Measurements from ENCODE around the gene STKLD1.
"Not testable (repeated sequence)": the region's sequence is repeated elsewhere in the genome, so short reads cannot be mapped to it uniquely, and the experiment has no call there.

Gene STKLD1

DNA sequence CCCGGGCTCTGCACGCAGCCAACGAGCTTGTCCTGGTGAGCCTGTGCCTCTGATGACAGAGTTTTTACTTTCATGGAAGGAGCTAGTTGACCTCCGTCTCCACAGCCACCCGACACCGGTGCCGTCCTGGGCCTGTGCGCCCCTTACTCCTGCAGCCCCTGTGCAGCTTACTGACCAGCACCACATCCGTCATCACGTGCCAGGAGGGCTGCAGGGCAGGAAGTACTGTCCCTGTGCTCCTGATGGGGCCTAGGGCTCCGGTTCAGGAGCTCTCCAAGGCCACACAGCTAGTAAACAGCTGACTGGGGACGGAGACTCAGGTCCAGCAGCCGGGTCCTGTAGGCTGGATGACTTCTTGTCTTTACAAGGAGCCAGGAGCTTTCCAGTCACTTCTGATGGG, 10.2 kb downstream of the STKLD1 start:
- no peak for DNase-seq (ENCODE audit: low read depth in 3 of 3)

DNA sequence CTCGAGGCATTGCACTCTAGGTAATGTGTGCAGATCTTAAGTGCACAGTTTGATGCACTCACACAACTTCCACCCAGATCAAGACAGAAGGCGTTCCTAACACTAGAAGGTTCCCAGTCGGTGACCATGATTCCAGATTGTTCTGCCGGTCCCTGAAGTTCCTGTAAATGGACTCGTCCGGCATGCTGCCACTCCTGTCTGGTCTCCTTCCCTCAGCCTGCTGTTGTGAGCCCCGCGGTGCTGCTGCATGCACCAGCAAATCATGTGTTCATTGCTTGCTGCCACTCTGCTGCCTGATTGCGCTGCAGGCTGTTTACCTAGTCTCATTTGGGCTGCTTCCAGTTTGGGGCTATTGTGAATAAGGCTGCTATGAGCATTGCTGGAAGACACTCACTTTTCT, 11.5 kb downstream of the STKLD1 start:
- DNase-seq (ENCODE audit: low read depth in 3 of 3) = no peak

DNA sequence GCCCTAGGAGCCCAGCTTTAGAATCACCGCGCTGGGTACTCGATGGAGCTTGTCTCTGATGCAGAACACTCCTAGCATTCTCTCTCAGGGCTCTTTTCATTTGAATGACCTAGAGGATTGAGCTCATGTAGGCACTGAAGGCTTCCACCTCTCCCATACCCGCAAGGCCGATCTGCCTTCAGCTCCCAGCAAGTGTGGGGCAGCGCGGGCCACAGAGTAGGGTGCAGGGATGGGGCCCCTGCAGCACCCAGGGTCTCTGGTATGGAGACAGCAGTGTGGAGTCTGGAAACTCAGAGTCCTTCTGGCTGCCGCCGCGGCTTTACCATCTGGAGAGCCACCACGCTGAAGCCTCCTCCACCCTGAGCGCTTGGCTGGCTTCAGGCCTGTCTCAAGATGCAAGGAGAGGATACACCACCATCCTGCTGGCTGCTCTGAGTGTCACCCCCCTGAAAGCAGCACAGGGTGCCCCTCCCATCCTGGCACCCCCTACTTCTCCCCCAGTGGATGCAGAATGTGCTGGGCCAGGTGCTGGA, 12.9 kb downstream of the STKLD1 start:
- no peak for DNase-seq (ENCODE audit: low read depth in 3 of 3)

DNA sequence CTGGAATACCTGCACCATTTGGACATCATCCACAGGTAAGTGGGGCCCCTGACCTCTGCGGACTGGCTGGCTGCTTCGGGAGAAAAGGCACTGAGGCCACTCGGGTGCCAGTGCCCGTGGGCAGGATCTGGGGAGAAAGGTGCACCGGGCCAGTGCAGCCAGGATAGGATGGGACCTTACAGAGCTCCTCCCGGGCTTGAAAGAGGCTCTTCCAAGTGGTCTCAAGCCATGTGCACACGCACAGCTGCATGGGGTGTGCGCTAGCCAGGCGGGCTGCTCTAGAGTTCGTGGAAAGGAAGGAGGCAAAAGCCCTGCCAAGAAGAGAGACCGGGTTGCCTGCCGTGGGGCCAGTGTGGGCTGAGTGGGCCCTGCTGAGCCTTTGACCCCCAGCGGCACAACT, 13.4 kb downstream of the STKLD1 start:
- DNase-seq (ENCODE audit: low read depth in 3 of 3) = no peak

DNA sequence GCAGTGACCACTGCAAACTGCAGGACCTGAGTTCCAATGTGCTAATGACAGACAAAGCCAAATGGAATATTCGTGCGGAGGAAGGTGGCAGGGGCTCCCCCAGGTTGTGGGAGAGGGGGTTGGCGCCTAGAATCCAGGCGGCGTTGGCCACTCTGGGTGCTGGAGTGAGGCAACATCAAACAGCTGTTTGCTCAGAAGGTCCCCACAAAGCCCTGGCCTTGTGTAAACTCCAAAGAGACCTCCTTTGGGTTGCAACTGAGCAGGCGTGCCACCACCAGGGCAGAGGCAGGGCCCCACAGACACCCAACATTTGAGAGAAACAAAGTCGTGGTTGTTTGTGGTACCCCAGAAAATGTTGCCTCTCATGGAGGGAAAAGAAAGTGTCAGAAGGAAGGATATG, 14.5 kb downstream of the STKLD1 start:
- no peak for DNase-seq (ENCODE audit: low read depth in 3 of 3)

DNA sequence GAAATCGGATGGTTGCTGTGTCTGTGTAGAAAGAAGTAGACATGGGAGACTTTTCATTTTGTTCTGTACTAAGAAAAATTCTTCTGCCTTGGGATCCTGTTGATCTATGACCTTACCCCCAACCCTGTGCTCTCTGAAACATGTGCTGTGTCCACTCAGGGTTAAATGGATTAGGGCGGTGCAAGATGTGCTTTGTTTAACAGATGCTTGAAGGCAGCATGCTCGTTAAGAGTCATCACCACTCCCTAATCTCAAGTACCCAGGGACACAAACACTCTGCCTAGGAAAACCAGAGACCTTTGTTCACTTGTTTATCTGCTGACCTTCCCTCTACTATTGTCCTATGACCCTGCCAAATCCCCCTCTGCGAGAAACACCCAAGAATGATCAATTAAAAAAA, 15.3 kb downstream of the STKLD1 start:
- not testable (repeated sequence) for DNase-seq (ENCODE audit: low read depth in 3 of 3)

DNA sequence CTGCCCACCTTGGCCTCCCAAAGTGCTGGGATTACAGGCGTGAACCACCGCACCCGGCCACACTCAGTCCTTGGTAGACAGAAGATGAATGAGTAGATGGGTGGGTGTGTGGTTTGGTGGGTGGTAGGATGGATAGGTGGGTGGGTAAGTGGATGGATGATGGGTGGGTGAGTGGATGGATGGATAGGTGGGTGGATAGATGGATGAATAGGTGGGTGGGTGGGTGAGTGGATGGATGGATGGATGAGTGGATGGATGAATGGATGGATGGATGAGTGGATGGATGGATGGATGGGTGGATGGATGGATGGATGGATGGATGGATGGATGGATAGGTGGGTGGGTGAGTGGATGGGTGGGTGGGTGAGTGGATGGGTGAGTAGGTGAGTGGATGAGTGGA, 16.1 kb downstream of the STKLD1 start:
- not testable (repeated sequence) for DNase-seq (ENCODE audit: low read depth in 3 of 3)

DNA sequence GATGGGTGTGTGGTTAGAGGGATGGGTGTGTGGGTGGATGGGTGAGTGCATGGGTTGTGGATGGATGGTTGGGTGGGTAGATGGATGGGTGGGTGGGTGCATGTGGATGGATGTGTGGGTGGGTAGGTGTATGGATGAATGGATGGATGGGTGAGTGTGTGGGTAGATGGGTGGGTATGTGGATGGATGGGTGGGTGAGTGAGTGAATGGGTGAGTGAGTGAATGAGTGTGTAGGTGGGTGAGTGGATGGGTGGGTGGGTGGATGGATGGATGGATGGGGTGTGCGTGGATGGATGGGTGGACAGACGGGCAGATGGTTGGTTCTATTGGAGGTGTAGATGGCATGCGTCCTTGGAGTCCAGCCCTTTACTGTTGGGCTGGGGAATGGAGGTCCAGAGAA, 17.2 kb downstream of the STKLD1 start:
- DNase-seq (ENCODE audit: low read depth in 3 of 3) = no peak

DNA sequence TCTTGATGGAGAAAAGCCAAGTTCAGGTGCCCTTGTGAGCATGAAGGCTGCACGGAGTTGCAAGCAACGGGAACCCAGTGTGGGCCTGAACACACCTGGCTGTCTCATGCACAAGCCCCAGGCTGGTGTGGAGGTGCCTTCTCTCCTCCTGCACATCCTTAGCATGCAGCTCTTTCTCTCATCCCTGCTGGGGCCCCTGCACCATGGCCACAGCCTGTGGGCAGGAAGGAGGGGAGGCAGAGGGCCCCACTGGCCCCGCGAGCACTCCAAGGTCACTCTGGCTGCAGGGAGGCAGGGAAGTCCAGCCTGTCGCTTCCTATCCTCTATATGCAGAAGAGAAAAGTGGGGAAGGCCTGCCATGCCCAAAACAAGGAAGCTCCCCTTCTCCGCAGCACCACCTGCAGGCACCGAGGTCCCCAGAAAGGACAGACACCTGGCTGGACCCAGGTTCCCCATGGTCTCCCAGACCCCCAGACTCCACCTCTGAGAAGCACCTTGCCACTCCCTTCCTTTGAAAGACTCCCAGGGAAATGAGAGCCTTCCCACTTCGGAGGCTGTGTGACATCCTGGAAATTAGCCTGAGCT, 18.6 kb downstream of the STKLD1 start:
- DNase-seq (ENCODE audit: low read depth in 3 of 3) = no peak

DNA sequence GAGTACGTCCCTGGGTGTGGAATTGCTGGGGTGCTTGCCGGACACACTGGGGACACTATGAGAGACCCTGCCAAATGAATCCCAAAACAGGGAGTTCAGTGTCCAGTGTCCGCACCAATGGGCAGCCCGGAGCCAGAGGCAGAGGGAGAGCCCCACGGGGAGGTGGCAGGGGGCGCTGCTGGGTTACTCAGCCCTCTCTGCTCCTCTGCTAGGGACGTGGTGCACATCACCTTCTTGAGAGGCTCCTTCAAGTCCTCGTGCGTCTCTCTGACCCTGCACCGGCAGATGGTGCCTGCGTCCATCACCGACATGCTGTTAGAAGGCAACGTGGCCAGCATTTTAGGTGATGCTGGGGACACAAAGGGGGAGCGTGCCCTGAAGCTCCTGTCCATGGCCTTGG, 20.8 kb downstream of the STKLD1 start:
- no peak for DNase-seq (ENCODE audit: low read depth in 3 of 3)

DNA sequence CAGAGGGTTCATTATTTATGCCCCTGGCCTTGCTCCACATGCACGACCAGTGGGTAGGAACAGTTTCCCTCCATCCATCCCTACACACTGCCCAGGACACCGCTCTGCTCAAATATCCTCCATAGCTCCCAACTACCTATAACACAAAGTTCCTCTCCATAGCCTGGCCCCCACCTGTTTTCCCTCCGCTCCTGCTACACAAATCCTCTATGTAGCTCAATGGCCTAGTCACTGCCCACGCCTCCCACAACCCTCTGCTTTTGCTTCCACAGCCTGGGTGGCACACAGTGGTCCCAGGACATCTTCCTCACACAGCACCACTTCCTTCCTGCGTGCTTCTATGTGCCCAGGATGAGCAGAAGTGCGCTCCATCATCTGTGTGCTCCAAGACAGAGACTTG, 21.2 kb downstream of the STKLD1 start:
- no peak for DNase-seq (ENCODE audit: low read depth in 3 of 3)

DNA sequence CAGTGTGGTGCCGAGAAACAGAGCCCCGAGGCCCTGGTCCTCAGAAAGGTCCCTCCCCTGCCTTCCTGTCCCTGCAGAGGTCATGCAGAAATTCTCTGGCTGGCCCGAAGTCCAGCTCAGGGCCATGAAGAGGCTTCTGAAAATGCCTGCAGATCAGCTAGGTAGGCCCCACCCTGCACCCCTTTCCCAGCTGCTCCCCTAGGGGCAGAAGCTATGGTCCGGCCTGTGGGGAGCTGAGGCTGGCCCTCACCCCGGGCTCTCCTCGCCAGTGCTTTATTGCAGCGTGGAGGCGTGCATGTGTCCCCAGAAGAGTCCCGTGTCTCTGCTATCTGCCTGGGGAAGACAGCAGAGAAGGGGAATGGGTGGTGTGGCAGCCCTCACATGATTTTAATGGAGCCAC, 21.7 kb downstream of the STKLD1 start:
- no peak for DNase-seq (ENCODE audit: low read depth in 3 of 3)

DNA sequence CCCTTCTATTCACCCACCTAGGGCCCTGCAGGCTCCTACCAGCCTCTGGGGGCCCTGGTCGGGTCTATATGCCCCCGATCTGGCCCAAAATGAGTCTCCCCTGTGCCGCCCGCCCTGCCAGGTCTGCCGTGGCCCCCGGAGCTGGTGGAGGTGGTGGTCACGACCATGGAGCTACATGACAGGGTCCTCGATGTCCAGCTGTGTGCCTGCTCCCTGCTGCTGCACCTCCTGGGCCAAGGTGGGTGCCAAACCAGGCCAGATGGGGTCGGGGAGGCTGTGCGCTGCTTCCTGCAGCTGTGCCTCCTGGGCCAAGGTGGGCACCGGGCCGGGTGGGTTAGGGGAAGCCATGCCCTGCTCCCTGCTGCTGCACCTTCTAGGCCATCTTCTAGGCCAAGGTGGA, 24.1 kb downstream of the STKLD1 start:
- no peak for DNase-seq (ENCODE audit: low read depth in 3 of 3)

DNA sequence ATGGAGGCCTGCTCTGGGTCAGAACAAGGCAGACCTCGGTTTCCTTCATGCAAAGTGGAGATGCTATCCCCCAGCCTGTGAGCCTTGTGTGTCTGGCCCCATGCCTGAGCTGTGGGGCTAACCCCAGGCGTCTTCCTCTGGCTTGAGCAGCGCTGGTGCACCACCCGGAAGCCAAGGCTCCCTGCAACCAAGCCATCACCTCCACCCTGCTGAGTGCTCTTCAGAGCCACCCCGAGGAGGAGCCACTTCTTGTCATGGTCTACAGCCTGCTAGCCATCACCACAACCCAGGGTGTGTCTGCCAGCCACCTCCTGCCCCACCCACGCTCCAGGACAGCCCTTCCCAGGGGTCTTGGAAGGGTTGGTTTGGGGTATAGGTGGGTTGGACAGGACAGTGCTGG, 25.4 kb downstream of the STKLD1 start:
- DNase-seq (ENCODE audit: low read depth in 3 of 3) = no peak

DNA sequence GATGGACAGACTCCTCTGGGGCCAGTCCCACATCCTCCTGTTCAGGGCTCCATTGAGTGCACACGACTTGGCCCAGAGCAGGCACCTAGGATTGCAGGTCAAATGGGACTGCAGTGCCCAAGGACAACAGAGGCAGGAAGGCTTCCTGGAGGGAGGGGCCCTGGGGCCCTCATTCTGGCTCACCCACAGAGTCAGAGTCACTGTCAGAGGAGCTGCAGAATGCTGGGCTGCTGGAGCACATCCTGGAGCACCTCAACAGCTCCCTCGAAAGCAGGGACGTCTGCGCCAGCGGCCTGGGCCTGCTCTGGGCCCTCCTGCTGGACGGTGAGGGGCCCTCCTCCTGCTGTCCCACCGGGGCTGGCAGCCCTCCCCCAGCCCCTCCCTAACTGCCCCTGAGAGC, 26.5 kb downstream of the STKLD1 start:
- no peak for DNase-seq (ENCODE audit: low read depth in 3 of 3)

DNA sequence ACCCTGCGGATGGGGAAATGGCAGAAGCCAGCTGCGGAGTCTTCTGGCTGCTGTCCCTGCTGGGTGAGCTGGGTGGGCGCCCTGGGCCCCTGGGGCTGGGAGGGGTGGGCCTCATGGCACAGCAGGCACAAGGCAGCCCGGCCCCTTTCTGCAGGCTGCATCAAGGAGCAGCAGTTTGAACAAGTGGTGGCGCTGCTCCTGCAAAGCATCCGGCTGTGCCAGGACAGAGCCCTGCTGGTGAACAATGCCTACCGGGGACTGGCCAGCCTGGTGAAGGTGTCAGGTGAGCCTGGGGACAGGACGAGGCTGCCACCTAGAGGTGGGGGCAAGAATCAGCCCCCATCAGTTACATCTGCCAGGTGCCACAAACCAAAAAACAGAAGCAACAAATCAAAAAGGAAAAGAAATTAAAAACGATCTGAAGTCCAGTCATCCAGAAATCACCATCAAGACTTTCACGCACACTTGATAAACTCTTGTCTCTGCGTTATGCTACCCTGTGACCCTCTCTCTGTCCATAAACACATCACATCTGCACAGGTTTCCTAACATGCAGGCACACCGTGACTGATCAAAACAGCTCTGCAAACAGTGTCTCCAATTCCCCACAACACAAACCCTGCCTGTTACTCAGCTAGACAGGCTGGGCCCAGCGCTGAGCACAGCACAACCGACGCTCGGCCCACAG, 27.7 kb downstream of the STKLD1 start:
- peak; percentile 19 to 48 (median 26) for DNase-seq (ENCODE audit: low read depth in 3 of 3)

DNA sequence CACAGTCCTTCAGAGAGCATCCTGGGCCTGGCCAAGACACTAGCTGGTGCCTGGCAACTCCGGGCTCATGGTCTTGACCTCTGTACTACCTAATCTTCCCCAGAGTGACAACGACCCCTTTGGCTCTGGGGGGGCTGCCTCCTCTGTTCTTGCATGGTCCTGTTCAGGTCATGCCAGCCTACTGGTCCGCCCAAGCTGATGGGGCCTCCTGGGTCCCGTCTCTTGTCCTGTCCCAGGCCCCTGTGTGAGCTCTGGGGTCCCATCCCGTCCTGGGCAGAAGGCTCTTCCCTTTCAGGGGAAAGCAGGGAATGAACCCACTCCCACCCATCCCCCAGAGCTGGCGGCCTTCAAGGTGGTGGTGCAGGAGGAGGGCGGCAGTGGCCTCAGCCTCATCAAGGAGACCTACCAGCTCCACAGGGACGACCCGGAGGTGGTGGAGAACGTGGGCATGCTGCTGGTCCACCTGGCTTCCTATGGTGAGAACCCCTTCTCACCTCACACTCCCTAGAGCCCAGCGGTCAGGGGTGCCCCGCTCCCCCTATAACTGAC, 28.4 kb downstream of the STKLD1 start:
- no peak for DNase-seq (ENCODE audit: low read depth in 3 of 3)

DNA sequence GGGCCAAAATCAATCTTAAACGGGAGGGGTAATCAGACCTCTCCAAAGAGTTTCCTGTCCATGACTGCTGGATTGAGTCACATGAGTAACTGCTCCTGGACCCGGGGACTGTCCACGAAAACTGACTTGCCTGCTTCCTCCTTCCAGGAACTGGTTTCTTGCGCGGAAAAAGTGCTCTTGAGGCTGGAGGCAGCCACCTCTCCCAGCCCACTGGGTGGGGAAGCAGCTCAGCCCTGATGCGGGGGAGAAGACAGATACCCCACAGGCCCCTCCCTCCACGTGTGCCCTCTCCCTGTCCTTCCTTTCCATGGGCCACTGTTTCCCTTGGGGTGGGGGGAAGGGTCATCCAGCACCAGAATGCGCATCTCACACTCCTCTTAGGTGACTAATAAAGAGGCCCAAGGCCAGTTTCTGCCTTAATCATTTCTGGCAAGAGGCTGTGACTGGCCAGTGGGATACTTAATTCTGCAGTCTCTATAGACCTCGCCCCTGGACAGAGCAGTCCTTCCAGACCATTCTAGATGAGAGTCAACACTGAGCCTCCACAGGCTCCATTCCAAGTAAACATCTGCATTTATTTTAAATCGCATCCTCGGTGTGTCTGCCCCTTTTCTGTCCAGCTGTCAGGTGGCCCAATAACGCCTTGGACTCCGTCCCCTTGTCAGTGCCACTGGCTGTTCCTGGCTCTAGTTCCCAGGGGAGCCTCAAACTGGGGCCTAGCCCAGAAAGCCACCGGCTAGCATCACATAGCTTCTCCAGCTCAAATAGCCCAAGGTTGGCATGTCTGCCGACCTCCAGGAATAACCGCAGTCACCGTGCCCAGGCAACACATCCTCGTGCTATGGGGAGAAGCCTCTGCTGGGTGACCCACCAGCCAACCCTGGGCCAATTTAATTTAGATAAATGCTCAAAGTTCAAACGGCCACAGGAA, 29.6 kb downstream of the STKLD1 start:
- no peak for DNase-seq (ENCODE audit: low read depth in 3 of 3)

DNA sequence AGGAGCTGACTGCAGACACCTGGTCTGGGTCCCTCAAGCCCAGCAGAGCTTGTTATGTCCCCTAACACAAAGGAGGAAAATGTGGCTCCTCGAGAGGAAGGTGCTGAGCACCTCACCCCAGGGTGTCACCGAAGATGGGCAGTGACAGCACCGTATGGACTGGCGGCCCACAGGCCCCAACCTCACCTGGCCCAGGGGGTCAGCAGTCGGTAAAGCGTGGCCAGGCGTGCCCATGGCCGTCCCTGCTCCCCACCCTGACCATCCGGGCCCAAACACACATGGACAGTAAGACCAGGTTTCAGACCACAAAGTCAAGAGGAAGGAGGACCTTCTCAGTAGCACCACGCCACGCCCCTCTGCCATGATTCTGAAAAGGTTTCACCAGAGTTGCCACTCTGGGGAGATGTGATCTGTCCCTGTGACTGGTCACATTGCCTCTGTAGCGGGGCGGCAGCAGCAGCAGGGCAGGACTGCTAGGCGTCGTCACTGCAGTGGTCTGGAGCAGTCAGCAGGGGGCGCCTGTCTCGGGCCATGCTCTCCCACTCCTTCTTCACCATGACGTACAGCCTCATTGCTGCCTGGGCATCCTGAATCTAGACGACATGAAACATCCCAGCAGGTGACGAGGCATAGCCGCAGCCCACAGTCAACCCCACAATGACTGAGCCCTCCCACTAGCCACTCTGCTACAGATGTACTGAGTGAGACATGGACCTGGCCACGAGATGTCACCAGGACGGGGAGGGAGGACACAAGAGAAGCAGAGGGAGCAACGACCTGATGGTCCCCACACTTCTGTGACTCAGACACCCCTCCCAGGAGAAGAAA, 30.5 kb downstream of the STKLD1 start:
- DNase-seq (ENCODE audit: low read depth in 3 of 3) = peak; percentile 66 to 79 (median 76)

DNA sequence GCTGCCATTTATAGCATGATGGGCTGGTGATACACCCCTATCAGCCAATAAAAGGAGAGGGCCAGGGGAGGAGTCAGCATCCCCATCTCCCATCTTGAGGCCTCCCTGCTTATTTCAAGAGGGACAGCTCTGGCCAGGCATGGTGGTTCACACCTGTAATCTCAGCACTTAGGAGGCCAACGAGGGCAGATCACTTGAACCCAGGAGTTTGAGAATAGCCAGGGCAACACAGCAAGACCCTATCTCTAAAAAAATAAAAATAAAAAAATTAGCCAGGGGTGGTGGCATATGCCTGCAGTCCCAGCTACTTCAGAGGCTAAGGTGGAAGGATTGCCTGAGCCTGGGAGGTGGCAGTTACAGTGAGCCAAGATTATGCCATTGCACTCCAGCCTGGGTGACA, 31.9 kb downstream of the STKLD1 start:
- no peak for DNase-seq (ENCODE audit: low read depth in 3 of 3)

DNA sequence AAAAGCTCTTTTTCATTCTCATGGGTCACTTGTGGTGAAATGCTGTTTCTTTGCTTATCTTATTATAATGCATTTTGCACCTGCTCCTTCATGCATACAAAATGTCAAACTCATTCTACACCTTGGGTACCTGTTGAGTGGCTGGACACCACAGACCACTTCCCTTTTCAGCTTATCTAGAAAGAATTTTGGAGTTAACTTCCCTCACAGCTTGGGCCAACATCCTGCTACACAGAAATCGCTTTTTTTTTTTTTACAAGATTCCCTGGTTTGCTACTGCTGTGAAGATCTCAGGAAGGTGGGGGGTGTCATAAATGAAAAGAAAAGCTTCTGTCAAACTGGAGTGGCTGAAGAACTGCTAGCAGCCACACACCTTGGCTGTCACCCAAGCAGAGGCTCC, 39.0 kb downstream of the STKLD1 start:
- no peak for DNase-seq (ENCODE audit: low read depth in 3 of 3)
